HepG2 (cell line): ENCODE results near the gene TBXAS1.

Source experiments
- CBX2 ChIP-seq, 2 experiments: fragments of 200-600 bp in 1 of 2; sonication (generic); formaldehyde crosslinking in 1 of 2; IDR thresholded peaks; 2 replicates each; pipeline versions ENCODE4 v1.7.0 to v1.8.1; 2018 to 2022; ENCODE audit warnings: low read depth in 2 of 2, low read length in 1 of 2, mild to moderate bottlenecking in 1 of 2, missing genetic modification reagents in 1 of 2
- ETS1 ChIP-seq: sonication (generic); formaldehyde crosslinking; IDR thresholded peaks from 2 replicates; pipeline ENCODE4 v1.4.0; 2020; ENCODE audit warnings: missing genetic modification reagents
- FOXA3 ChIP-seq: IDR thresholded peaks from 2 replicates; pipeline ENCODE4 v1.6.1; 2016; ENCODE audit warnings: missing genetic modification reagents, missing compliant biosample characterization
- RELA ChIP-seq: sonication (generic); formaldehyde crosslinking; IDR thresholded peaks from 2 replicates; pipeline ENCODE4 v1.4.0; 2020; ENCODE audit warnings: missing genetic modification reagents
- ZNF274 ChIP-seq: sonication (generic); formaldehyde crosslinking; IDR thresholded peaks from 2 replicates; pipeline ENCODE4 v1.5.1; 2020; ENCODE audit warnings: mild to moderate bottlenecking, missing genetic modification reagents
- ZNF430 ChIP-seq: sonication (generic); formaldehyde crosslinking; IDR thresholded peaks from 2 replicates; pipeline ENCODE4 v1.9.0; 2021; ENCODE audit warnings: mild to moderate bottlenecking, missing genetic modification reagents
- TF ChIP-seq, protein P1 (sequence below): sonication (generic); IDR thresholded peaks from 2 replicates; pipeline ENCODE4 v1.6.1; 2016; ENCODE audit warnings: low read depth, borderline replicate concordance
- TF ChIP-seq, protein P2 (sequence below): sonication (generic); formaldehyde crosslinking; IDR thresholded peaks from 2 replicates; pipeline ENCODE4 v1.5.0; 2020; ENCODE audit warnings: mild to moderate bottlenecking, missing genetic modification reagents, moderate library complexity
- TF ChIP-seq, protein P3 (sequence below): sonication (generic); formaldehyde crosslinking; IDR thresholded peaks from 2 replicates; pipeline ENCODE4 v1.5.0; 2020; ENCODE audit warnings: mild to moderate bottlenecking, missing genetic modification reagents, borderline replicate concordance

GRCh38 chr7:139840776-139841175 is 11.7 kb downstream of the TBXAS1 start:
- TF ChIP-seq FOXA3 (no peak), RELA (CRISPR knock-in tag) (no peak), ETS1 (CRISPR knock-in tag) (no peak), ZNF430 (CRISPR knock-in tag) (no peak), ZNF274 (CRISPR knock-in tag) (no peak), CBX2 (IDR thresholded peaks at IDR 0.05; ENCODE audit: low read depth, low read length) (no peak), CBX2 (CRISPR knock-in tag; IDR thresholded peaks at IDR 0.05; ENCODE audit: low read depth) (no peak)
- TF ChIP-seq, protein P1, sequence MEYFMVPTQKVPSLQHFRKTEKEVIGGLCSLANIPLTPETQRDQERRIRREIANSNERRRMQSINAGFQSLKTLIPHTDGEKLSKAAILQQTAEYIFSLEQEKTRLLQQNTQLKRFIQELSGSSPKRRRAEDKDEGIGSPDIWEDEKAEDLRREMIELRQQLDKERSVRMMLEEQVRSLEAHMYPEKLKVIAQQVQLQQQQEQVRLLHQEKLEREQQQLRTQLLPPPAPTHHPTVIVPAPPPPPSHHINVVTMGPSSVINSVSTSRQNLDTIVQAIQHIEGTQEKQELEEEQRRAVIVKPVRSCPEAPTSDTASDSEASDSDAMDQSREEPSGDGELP: no peak
- TF ChIP-seq, protein P2, sequence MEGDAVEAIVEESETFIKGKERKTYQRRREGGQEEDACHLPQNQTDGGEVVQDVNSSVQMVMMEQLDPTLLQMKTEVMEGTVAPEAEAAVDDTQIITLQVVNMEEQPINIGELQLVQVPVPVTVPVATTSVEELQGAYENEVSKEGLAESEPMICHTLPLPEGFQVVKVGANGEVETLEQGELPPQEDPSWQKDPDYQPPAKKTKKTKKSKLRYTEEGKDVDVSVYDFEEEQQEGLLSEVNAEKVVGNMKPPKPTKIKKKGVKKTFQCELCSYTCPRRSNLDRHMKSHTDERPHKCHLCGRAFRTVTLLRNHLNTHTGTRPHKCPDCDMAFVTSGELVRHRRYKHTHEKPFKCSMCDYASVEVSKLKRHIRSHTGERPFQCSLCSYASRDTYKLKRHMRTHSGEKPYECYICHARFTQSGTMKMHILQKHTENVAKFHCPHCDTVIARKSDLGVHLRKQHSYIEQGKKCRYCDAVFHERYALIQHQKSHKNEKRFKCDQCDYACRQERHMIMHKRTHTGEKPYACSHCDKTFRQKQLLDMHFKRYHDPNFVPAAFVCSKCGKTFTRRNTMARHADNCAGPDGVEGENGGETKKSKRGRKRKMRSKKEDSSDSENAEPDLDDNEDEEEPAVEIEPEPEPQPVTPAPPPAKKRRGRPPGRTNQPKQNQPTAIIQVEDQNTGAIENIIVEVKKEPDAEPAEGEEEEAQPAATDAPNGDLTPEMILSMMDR: no peak
- TF ChIP-seq, protein P3, sequence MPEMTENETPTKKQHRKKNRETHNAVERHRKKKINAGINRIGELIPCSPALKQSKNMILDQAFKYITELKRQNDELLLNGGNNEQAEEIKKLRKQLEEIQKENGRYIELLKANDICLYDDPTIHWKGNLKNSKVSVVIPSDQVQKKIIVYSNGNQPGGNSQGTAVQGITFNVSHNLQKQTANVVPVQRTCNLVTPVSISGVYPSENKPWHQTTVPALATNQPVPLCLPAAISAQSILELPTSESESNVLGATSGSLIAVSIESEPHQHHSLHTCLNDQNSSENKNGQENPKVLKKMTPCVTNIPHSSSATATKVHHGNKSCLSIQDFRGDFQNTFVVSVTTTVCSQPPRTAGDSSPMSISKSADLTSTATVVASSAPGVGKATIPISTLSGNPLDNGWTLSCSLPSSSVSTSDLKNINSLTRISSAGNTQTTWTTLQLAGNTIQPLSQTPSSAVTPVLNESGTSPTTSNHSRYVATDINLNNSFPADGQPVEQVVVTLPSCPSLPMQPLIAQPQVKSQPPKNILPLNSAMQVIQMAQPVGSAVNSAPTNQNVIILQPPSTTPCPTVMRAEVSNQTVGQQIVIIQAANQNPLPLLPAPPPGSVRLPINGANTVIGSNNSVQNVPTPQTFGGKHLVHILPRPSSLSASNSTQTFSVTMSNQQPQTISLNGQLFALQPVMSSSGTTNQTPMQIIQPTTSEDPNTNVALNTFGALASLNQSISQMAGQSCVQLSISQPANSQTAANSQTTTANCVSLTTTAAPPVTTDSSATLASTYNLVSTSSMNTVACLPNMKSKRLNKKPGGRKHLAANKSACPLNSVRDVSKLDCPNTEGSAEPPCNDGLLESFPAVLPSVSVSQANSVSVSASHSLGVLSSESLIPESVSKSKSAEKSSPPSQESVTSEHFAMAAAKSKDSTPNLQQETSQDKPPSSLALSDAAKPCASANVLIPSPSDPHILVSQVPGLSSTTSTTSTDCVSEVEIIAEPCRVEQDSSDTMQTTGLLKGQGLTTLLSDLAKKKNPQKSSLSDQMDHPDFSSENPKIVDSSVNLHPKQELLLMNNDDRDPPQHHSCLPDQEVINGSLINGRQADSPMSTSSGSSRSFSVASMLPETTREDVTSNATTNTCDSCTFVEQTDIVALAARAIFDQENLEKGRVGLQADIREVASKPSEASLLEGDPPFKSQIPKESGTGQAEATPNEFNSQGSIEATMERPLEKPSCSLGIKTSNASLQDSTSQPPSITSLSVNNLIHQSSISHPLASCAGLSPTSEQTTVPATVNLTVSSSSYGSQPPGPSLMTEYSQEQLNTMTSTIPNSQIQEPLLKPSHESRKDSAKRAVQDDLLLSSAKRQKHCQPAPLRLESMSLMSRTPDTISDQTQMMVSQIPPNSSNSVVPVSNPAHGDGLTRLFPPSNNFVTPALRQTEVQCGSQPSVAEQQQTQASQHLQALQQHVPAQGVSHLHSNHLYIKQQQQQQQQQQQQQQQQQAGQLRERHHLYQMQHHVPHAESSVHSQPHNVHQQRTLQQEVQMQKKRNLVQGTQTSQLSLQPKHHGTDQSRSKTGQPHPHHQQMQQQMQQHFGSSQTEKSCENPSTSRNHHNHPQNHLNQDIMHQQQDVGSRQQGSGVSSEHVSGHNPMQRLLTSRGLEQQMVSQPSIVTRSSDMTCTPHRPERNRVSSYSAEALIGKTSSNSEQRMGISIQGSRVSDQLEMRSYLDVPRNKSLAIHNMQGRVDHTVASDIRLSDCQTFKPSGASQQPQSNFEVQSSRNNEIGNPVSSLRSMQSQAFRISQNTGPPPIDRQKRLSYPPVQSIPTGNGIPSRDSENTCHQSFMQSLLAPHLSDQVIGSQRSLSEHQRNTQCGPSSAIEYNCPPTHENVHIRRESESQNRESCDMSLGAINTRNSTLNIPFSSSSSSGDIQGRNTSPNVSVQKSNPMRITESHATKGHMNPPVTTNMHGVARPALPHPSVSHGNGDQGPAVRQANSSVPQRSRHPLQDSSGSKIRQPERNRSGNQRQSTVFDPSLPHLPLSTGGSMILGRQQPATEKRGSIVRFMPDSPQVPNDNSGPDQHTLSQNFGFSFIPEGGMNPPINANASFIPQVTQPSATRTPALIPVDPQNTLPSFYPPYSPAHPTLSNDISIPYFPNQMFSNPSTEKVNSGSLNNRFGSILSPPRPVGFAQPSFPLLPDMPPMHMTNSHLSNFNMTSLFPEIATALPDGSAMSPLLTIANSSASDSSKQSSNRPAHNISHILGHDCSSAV (CRISPR knock-in tag): no peak
